NCI-H2081 (cell line): Measurements from ENCODE around the gene WHRN.

Experiments
- DNase-seq, 2 experiments: peaks; one replicate each; lab custom pipeline; 2025; lab: John Stamatoyannopoulos, UW

The WHRN gene

DNA sequence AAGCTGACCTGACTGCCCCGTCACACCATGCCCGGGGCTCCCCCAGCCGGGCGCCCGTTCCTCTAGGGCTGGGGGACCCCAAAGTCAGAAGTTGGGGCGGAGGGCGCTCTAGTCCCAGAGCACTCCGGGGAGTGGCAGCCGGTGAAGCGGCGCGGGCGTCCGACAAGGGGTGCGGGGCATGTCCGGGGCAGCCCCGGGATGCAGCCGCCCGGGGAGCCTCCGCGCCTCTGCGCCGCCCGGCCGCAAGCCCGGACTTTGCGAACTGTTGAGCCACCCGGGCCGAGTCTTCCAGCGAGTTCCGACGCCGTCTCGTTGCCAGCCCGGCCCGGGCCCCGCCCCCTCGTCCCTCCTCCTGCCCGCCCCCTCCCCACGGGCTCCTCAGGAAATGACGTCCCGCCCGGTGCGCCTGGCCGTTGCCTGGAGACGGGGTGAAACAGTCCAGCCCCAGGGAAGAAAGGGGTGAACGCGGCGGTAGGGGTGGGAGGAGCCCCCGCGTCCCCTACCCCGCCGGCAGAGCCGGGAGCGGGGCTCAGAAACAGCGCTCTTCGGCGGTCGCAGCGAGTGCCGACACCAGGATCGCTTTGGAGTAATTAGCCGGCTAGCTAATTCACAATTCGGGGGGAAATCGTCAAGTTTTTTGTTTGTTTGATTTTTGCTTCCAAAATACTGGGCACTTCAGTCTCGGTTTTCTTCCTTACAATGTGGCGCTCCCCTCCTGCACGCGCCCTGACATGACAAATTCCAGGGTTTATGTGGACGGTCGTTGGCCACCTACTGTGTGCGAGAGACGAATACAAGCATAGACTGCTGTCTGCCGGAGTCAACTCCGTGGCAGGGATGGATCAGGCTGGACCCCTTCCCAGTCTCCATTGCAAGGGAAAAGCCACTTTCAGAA, at the start of gene WHRN:
WHRN (minus strand) TSS at position 287 of the 895 bp plus-strand sequence. CDS start 672 bp downstream, outside the sequence.
- DNase-seq, result peak; percentile 92 to 96

DNA sequence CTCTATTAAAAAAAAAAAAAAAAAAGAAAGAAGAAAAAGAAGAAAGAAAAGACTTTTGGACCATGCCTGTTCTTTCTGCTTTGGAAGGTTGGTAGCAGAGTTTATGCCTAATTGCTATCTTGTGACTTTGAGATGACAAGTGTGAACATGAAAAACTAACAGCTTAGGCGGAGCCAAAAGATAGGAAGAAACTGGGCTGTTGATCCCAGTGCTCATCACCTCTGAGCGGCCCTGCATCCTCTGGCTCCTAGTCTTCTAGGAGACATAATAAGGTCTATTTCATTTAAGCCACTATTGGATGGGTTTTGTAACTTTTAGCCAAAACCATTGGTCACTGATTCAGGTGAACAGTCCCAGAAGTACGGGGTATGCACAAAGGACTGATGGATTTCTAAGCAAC, 47.9 kb upstream of the WHRN start:
- DNase-seq, result no peak

DNA sequence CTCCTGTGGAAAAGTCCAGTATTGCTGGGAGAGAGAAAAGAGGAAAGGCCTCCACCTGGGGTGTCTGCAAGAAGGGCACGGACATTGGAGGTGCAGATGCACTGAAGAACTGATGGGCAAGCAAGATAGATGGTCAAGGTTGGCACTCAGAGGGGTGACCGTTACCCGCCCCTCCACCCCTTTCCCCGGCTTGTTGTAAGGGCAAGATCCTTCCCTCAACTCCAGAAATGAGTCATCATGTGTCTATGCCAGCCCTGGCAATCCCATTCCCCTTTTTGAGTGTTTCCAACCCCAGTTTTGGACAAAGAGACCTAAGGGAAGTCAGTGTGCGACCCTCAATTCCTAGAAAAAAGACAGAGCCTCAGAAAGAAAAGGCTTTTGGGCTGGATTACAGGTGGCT, 47.4 kb upstream of the WHRN start:
- DNase-seq, result no peak

DNA sequence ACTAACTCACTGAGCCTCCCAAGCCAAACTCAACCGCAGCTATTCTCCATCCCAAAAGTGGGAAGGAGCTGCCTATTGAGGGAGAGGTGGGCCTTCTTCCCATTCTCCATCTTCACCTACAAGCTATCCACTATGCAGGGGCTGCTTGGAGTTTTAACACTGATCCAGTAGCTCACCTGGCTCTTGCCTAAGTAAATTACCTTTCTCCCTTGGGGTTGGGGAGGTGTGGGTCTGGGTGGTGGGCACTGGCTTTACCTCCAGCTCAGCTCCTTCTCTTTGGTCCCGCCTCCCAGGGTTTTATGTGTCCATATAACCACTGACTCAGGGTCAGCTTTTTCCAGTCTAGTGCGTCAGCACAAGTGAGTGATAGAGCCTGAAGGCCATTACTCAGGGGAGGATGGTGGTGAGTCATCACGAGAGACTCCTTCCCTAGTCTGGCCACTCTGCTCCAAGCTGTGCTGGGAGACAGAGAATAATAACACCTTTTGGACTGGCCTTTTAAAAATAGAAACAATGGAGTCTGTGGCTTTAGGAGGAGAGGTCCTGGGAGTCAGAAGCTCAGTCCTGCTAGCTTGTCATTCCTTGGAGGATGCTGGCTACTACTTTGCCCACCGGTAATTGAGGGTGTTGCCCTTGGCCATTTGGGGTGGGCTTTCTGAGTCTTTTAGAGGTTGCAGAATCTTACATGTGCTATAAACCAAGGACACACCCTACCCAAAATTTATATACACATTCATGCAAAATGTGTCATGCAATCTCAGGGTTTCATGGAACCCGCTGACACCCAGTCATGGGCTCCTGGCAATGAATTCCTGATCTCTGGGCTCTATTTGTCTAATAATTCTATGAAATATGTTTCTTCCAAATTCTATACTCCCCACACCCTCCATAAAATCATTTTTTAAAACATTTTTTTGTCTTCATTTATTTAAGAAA, 46.7 kb upstream of the WHRN start:
- no peak for DNase-seq

DNA sequence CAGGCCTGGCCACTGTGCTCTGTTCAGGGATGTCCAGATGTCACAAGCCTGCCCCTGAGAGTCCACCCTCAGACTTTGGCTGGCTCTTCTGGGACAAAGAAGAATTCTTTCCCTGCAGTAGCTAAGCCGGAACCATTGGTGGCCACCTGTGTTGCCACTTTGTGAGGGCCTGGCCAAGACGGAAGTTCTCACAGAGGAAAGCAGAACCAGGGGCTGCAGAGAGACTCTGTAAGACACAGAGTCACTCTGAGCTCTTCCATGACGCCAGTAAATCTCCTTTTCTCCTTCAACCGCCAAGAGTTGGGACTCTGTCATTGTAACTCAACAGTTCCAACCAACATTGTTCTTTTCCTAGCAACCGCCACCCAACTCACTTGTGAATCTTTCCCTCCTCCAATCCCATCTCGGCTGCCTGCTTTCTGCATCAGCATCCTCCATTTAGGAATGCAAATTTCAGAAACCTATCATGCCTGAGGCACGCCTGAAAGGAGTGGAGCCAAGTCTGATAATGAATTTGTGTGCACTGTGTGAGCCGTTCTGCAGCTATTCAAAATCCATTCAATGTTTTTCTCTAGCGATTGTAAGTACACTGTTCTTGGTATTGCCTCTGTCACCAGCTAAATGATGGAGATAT, 44.5 kb upstream of the WHRN start:
- no peak for DNase-seq

DNA sequence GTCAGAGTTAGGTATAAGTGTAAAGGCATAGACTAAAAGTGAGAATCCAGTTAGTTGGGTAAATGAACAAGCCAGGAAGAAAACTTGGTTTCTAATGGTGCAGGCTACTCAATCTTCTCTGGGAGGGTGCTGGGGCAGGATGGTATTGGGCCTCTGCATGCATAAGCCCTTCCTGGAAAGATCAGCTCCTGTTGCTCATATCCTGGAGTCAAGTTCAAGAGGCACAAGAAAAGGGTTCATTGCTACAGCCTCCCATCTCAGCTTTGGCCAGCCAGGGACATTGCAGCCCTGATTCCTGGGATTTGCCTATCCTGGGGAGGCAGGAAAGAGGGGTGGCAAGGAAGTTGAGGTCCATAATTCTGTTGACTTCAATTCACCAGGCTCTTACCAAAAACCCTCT, 41.6 kb upstream of the WHRN start:
- DNase-seq, result no peak

DNA sequence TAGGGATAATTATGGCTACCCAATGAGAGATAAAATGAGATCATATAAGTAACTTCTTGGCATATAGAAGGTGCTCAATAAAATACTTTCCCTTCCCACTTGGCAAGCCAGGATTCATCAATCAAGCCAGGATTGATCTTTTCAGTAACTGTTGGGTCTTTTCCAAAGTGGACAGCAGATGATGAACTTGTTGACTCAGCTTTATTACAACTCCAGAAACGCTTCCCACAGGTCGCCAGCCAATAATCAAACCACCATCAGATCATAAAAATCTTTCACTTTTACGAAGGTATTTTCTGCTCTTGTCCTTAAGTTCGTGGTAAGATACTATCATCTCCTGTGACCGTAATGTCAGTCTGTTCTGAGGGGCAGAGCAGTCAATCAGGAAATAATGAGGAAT, 39.8 kb upstream of the WHRN start:
- DNase-seq, result no peak

DNA sequence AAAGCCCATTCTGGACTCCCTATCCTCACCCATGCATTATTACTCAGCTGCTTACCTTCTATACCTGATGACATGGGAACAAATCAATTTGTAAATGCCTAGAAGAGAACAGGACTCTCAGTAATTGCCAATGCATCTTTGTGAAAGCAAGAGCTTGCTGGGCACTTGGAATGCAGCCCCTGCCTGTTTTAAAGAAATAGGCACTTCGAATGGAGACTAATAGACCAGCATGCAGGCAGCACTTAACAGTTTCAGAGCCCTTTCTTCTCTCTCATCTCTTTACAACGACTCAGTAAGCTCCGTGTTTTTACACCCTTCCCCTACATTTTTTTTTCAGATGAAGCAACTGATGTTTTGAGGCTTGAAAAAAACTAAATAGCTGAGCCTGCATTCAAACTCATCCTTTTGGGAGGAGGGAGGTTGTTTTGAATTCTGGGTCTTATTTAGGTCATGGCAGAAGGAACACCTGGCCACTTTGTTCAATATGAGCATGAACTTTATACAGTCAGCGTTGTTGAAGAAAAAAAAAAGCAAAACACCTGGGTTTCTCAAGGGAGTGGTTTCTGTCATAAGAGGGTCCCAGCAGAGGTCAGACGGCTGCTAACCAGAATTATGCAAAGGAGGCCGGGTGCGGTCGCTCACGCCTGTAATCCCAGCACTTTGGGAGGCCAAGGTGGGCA, 34.6 kb upstream of the WHRN start:
- no peak for DNase-seq

DNA sequence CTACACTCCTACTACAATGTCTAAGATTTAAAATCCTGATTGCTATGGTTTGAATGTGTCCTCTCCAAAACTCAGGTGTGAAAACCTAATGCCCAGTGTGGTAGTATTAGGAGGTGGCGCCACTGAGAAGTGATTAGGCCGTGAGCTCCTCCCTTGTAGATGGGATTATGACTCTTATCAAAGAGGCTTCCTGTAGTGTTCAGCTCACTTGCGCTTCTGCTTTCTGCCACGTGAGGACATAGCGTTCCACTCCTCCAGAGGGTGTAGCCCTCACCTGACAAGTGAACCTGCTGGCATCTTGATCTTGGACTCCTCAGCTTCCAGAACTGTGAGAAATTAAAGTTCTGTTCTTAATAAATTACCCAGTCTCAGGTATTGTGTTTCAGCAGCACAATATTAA, 33.0 kb upstream of the WHRN start:
- no peak for DNase-seq

DNA sequence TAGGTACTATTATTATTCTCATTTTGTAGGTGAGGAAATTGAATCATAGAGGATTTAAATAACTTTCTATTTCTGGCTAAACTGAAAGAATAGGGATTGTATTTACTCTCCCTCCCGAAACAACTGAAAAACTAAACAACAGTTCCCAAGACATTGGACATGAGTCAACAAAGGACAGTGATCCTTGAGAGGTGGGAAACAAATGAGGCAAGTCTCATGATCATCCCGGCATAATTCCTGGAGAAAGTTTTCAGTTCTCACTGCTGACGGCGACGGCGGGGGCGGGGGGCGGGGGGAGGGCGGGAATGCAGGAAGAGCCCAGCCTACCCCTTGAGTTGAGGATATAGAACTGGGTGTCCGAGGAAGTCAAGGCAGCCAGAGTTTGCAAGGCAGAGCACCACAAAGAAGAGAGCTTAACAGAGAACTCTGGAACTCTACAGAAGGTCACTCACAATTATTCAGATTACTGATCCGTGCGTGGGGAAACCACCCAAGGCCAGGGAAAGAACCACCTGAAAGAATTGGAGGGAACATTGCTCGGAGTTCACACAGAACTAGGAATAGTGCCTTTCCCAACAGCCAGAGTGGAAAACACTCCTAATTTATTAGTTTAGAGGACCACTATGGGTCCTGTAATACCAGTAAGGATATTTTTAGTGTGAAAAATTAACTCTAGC, 27.4 kb upstream of the WHRN start:
- no peak for DNase-seq

DNA sequence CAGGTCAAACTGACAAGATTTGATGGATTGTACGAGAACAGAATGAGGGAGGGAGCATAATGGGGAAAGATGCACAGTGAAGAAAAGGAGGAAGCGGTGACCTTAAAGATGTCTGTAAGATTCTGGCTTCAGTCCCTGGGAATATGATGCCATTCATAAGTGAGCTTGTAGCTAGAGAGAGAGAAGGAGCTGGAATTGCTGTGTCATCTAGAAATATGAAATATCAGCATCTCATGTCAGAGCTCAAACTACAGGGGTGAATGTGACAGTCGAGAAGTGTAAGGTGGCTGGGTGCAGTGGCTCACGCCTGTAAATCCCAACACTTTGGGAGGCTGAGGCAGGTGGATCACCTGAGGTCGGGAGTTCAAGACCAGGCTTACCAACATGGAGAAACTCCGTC, 24.0 kb upstream of the WHRN start:
- no peak for DNase-seq

DNA sequence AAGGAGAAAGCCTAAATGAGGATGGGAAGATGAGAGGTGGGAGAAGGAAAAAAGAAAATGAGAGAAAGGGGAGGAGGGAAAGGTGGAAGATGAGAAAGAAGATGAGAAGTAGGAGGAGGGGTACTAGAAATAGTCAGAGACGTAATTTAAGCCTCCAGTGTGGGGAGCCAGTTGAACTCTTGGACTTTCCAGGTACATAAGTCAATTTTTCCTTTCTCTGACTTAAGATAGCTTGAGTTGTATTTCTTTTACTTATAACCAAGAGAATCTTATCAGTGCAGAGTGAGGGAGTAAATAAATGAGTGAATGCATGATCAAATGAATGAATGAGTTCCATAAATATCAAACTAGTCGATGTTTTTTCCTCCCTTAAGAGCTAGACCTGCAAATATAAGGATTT, 21.5 kb upstream of the WHRN start:
- DNase-seq, result no peak

DNA sequence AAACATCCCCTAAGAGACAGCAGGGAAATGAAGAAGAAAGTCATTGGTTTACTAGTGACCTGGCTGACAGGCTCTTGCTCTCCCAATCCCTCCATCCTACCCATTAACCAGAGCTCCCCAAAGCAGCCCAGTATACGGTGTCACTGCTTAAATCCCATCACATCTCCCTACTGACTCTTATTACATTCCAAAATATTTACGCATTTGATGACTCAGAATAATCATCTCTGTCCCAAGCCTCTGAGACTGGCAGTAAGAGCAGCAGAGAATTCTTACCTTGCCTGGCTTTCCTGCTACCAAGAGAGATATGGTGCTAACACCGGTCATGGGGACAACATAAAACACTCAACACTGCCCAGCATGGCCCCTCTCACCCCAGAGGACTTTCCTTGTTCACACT, 20.2 kb upstream of the WHRN start:
- no peak for DNase-seq

DNA sequence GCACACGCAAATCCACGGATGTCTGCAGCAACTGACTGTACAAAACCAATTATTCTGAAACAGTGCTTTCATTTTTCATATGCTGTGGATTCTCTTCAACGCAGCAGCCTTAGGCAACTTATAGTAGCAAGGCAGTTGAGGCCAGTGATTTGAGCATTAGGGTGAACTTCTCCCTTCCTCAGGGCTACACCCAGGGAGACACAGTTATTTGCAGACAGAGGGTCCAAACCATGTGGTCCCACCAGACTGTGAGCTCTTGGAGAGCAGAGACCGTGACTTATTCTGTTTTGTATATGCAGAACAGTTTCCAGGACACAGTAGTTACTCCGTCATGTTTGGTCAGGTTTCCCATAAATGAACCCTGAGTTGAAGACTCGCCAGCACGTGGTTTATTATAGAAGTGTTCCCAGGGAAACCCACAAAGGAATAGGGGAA, 19.0 kb upstream of the WHRN start:
- no peak for DNase-seq

DNA sequence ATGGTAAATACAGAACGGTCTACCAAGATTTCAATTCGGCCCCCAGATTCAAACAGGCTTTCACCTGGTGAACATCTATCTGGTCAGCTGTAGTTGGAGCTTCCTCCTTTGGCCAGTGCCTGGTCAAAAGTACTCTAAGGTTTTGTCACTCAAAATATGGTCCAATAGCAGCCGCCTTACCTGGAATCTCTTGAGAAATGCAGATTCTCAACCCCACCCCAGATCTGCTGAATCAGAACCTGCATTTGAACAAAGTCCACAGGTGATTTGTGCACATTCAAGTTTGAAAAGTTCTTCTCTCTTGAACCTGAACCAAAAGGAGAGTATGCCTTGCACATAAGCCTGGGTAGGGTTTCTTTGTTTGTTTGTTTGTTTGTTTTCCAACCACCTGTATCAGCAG, 17.6 kb upstream of the WHRN start:
- no peak for DNase-seq

DNA sequence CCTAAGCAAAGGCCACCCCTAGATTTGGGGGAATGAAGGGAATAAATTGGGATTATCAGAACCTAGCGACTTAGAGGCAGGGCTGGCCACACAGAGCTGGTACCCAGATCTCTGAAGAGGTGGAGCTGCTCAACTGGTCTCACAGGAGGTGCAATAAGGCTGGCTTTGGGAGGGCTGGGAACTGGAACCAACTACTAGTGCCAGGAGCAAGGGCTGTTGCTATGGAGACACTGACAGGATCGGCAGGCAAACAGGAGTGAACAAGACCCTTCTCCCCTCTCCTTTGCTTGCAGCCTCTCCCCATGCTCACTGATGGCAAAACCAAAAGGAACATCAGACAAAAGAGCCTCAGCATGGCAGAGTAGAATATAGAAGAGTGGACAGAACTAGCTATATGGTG, 17.0 kb upstream of the WHRN start:
- no peak for DNase-seq

DNA sequence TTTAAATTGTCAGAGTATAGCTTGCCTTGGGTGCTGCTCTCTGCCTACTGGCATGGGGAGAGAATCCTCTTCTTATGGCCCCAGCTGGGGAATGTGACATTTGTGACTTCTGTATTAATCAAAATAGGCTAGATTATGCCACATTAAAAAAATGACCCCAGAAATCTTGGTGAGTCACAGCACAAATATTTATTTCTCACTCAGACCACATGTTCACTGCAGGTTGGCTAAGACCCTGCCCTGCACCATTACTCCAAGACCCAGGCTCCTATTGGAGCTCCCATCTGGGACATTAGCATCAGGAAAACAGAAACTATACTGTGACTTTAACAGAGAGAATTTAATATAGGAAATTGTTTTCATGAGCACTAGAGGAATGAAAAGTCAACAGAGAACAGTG, 16.6 kb upstream of the WHRN start:
- no peak for DNase-seq

DNA sequence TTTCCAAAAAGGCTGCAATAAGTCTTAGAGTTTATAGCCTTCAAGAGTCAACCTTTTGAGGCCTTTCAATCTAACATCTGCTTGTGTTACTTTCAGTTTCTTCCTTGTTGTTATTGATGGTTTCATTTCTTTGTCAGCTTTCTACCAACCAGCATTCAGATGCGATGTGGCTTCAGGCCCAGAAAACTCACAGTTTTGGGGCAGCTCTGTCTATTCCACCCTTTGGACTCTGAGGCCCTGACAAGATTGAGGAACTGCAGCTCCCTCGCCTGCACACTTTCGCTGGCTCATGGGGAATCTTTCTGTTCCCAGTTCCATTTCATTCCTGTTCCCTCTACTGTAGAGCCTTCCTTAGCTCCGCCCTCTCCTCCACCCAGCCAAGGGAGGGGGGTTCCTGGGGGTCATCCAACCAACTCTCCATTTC, 13.3 kb upstream of the WHRN start:
- DNase-seq, result no peak

DNA sequence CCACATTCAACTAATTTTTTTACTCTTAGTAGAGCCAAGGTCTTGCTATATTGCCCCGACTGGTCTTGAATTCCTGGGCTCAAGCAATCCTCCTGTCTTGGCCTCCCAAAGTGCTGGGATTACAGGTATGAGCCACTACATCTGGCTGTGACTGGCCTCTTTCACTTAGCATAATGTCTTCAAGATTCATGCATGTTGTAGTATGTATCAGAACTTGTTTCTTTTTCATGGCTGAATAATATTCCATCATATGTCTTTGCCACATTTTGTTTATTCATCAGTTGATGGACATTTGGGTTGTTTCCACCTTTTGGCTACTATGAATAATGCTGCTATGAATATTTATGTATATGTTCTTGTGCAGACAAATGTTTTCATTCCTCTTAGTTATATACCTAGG, 12.8 kb upstream of the WHRN start:
- DNase-seq, result no peak

DNA sequence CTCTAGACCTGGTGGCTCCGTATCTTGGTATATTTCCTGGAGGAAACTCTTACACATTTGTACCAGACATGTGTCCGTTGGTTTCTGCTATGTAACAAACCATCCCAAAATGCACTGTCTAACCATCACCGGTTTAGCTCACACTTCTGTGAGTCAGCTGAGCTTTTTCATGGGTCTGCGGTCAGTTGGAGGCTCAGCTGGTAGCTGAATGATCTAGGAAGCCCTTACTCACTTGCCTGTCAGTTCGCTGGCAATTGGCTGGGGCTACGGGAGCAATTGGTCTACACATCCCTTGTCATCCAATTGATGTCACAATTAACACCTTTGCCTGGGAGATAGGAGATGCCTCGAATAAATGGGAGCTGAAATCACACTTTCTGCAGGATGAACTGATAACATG, 11.6 kb upstream of the WHRN start:
- no peak for DNase-seq

DNA sequence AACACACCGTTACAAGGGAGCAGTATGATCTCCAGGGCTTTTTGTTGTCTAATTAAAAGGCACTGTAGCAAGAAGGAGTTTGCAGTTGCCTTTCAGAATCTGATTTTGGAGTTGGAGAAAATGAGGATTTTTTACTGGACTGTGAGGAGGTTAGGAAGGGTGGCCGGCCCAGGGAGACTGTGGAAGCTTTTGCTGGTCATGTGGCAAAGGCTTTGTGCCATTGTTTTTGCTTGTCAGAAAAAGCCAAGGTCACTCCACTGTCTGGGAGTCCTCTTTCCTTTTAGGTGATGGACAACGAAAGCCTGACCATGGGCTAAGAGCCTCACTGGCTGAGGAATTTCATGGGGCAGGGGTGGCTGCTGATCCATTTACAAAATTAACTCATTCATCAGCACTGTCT, 10.3 kb upstream of the WHRN start:
- no peak for DNase-seq

DNA sequence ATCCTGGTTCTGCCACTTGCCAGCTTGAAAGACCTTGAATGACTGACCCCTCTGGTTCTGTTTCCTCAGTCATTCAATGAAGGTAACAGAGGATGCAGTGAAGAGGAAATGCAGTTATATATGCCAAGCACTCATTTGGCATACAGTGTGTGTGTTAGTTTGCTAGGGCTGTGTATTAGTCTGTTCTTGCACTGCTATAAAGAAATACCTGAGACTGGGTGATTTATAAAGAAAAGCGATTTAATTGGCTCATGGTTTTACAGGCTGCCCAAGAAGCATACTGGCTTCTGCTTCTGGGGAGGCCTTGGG, 8.6 kb upstream of the WHRN start:
- no peak for DNase-seq
